ENCODE measurements around the gene PHC2.

The PHC2 gene

GRCh38 chr1:33280091-33280661, 150.7 kb downstream of the PHC2 start:
- no peak for ATAC-seq
- TF ChIP-seq OSR1 (CRISPR knock-in tag; IDR thresholded peaks at IDR 0.05) (no peak), ISL1 (CRISPR knock-in tag; IDR thresholded peaks at IDR 0.05) (no peak), TCF4 (CRISPR knock-in tag; IDR thresholded peaks at IDR 0.05; ENCODE audit: borderline replicate concordance) (no peak), ZC3H10 (CRISPR knock-in tag; IDR thresholded peaks at IDR 0.05) (no peak), ARNTL (CRISPR knock-in tag; IDR thresholded peaks at IDR 0.05; ENCODE audit: borderline replicate concordance, low read depth) (no peak), CREB5 (CRISPR knock-in tag; IDR thresholded peaks at IDR 0.05; ENCODE audit: low read depth) (no peak), PPARA (CRISPR knock-in tag; IDR thresholded peaks at IDR 0.05; ENCODE audit: borderline replicate concordance) (no peak), BACH2 (CRISPR knock-in tag; IDR thresholded peaks at IDR 0.05; ENCODE audit: borderline replicate concordance) (no peak), PATZ1 (CRISPR knock-in tag; IDR thresholded peaks at IDR 0.05; ENCODE audit: borderline replicate concordance) (no peak), ZNF565 (CRISPR knock-in tag; conservative IDR thresholded peaks at IDR 0.05; ENCODE audit: low read depth) (no peak), CSDC2 (CRISPR knock-in tag; IDR thresholded peaks at IDR 0.05) (no peak), ZFP30 (CRISPR knock-in tag; IDR thresholded peaks at IDR 0.05) (no peak), TSHZ2 (CRISPR knock-in tag; IDR thresholded peaks at IDR 0.05) (no peak), TOX (CRISPR knock-in tag; IDR thresholded peaks at IDR 0.05; ENCODE audit: borderline replicate concordance) (no peak), ESRRG (CRISPR knock-in tag; IDR thresholded peaks at IDR 0.05) (no peak)

DNA sequence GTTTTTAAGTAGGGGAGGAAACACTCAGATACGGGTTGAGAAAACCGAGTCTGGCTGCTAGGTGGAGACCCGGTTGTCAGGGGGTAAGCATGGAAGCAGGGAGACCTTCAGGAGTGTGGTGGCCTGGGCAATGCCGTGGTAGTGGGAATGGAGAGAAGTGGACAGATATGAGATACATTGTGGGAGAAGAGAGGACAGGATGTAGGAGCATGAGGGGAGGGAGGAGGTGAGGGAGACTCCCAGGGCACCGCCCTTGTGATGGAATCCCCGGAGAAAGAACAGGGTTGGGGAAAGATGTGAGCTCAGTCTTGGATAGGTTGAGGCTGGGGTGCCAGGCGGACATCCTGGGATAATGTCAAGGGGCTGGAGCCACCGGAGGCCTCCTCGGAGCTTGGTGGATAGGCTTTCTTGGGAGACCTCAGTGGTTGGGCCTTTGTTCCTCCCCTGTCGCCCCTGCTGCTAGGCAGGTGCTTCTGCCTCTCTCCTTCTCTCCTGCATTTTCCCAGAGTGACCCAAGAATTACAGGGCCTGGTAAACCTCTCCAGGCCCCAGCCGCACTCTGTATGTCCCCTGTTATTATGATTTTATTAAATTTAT, 153.3 kb downstream of the PHC2 start:
- TF ChIP-seq ISL1 (CRISPR knock-in tag; IDR thresholded peaks at IDR 0.05) = no peak
- no peak for TF ChIP-seq PPARA (CRISPR knock-in tag; IDR thresholded peaks at IDR 0.05; ENCODE audit: borderline replicate concordance)
- TF ChIP-seq TOX (CRISPR knock-in tag; IDR thresholded peaks at IDR 0.05; ENCODE audit: borderline replicate concordance) = no peak
- TF ChIP-seq BACH2 (CRISPR knock-in tag; IDR thresholded peaks at IDR 0.05; ENCODE audit: borderline replicate concordance) = no peak
- no peak for TF ChIP-seq CSRNP3 (CRISPR knock-in tag; IDR thresholded peaks at IDR 0.05)
- TF ChIP-seq PATZ1 (CRISPR knock-in tag; IDR thresholded peaks at IDR 0.05; ENCODE audit: borderline replicate concordance) = no peak
- TF ChIP-seq OSR1 (CRISPR knock-in tag; IDR thresholded peaks at IDR 0.05) = no peak
- no peak for TF ChIP-seq ZNF565 (CRISPR knock-in tag; conservative IDR thresholded peaks at IDR 0.05; ENCODE audit: low read depth)
- no peak for TF ChIP-seq RARB (CRISPR knock-in tag; IDR thresholded peaks at IDR 0.05)
- TF ChIP-seq POU6F1 (CRISPR knock-in tag; IDR thresholded peaks at IDR 0.05; ENCODE audit: borderline replicate concordance, low read depth) = no peak
- no peak for ATAC-seq
